Transverse colon (tissue), 4 donors: ENCODE results near the gene AKR1B1.

Source experiments
- CTCF ChIP-seq, 5 experiments: fragments of 200-600 bp in 3 of 5; fragments of 450-650 bp in 2 of 5; sonication (generic) in 3 of 5; IDR thresholded peaks; 1 replicate in 2 of 5; 2 replicates in 3 of 5; pipeline ENCODE4 v1.5.1; 2016 to 2017; ENCODE audit warnings: antibody characterized with exemption in 5 of 5, inconsistent platforms in 3 of 5, mild to moderate bottlenecking in 2 of 5, moderate library complexity in 1 of 5
- EP300 ChIP-seq: sonication (generic); formaldehyde crosslinking; IDR thresholded peaks from one replicate; pipeline ENCODE4 v1.6.1; 2017; ENCODE audit warnings: antibody characterized with exemption, low read depth
- POLR2A ChIP-seq: fragments of 450-650 bp; IDR thresholded peaks from one replicate; pipeline ENCODE4 v1.6.1; 2016; ENCODE audit warnings: antibody characterized with exemption, mild to moderate bottlenecking, moderate library complexity
- POLR2AphosphoS5 ChIP-seq, 3 donors: sonication (generic); formaldehyde crosslinking; IDR thresholded peaks; one replicate each; pipeline ENCODE4 v1.6.1; 2016; ENCODE audit warnings: antibody characterized with exemption in 3 of 3

GRCh38 chr7:134419875-134420274, 39.0 kb downstream of the AKR1B1 start:
- TF ChIP-seq CTCF (IDR thresholded peaks at IDR 0.05) (no peak), EP300 (no peak), POLR2A (no peak), POLR2AphosphoS5 (IDR thresholded peaks at IDR 0.05) (no peak)
